ENCODE data around the gene GALNT17.

DNA sequence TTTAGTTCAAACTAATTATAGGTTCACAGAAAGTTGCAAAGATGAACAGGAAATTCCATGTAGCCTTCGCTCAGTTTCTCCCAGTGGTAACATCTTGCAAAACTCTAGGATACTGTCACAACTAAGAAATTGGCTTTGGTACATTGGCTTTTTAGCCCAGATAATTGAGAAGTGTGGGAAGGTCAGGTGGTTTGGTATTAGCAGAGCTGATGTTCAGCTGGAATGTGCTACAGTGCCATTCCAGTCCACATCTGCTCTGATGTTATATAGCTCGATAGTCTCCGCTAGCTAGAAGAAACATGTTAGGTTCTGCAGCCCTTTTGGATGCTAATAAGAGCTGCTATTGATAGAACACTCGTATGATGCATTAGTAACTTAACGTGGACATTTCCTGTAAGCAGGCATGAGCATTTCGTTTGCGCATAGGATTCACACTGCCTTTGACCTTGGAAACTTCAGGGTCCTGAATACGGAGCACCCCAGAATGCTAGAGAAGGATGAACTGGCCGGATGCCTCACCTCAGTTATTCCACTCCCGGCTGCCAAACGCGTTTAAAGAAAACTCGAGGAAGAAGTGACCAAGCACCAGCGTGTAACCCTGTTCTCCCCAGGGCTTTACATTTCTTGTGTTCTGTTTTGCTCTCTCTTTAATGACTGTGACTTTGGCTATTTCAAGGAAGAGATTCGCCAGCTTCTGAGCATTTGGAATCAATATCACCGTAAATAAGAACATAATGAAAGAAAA is 271.4 kb downstream of the GALNT17 start:
- no peak for TF ChIP-seq CTCF (IDR thresholded peaks at IDR 0.05; ENCODE audit: low read depth, low read length)
- TF ChIP-seq EZH2phosphoT487 (IDR thresholded peaks at IDR 0.05; ENCODE audit: low read depth) = no peak
